Astrocyte of the spinal cord (primary cell): ENCODE results near the gene CTNS.

Experiments
- DNase-seq: peaks from one replicate; pipeline ENCODE4 v3.0.0; 2011; ENCODE audit warnings: low read depth, low spot score
- H3K4me3 ChIP-seq: 2 replicates; pipeline ENCODE4 v1.5.1; 2011; ENCODE audit warnings: low read depth, mild to moderate bottlenecking, low read length, moderate library complexity
- CTCF ChIP-seq: IDR thresholded peaks from 2 replicates; pipeline ENCODE4 v1.5.1; 2012; ENCODE audit warnings: low read depth, mild to moderate bottlenecking, low read length, inconsistent platforms
- in situ Hi-C: cut with HindIII; loops from 2 replicates; pipeline ENCODE4 v1.10.0; 2017; ENCODE audit warnings: low sequenced_read_pairs

The CTNS gene

GRCh38 chr17:3621146-3621720 lies 15.3 kb upstream of the CTNS start:
- no peak overlapping the region for H3K4me3 ChIP-seq
- TF ChIP-seq CTCF: no peak
- in situ Hi-C loops: no loop called here
- no peak for DNase-seq

- in situ Hi-C loops: no loop called here
- no peak overlapping the region for H3K4me3 ChIP-seq
- DNase-seq: no peak
- no peak for TF ChIP-seq CTCF
Observed at GRCh38 chr17:3622977-3623594, 13.5 kb upstream of the CTNS start.

- no peak for DNase-seq
- in situ Hi-C loops: no loop called here
- H3K4me3 ChIP-seq: no peak overlapping the region
- TF ChIP-seq CTCF: no peak
Observed at GRCh38 chr17:3626831-3627768, 9.5 kb upstream of the CTNS start.

GRCh38 chr17:3627769-3628167 lies 8.8 kb upstream of the CTNS start:
- TF ChIP-seq CTCF: no peak
- no peak overlapping the region for H3K4me3 ChIP-seq
- in situ Hi-C loops: no loop called here
- no peak for DNase-seq

GRCh38 chr17:3630781-3631180 lies 5.8 kb upstream of the CTNS start:
- no peak for TF ChIP-seq CTCF
- DNase-seq: no peak
- in situ Hi-C loops: no loop called here
- no peak overlapping the region for H3K4me3 ChIP-seq

GRCh38 chr17:3632287-3632686 lies 4.3 kb upstream of the CTNS start:
- TF ChIP-seq CTCF: no peak
- in situ Hi-C loops: no loop called here
- H3K4me3 ChIP-seq: no peak overlapping the region
- no peak for DNase-seq
